ENCODE measurements around the gene TNFRSF13B.

Gene TNFRSF13B

DNA sequence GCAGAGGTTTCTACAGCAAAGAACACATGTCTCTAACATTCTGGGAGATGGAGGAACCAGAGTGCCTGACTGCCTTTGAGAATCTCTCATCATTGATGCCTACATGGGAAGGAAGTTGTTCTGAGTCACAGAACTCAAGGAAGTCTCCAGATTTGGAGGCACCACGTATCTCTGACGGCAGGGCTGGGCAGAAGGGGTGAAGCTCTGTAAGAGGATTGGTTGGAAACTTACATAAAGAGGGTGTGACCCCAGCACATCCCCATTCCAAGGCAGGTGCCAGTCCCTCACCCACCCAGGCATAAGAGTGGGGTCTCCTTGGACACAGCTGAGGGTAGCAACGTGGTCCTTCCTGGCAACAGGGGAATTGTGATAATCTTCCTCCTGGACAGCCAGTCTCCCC, 17.4 kb downstream of the TNFRSF13B start:
- no peak for DNase-seq (ENCODE audit: low read depth)
- TF ChIP-seq, protein P1, sequence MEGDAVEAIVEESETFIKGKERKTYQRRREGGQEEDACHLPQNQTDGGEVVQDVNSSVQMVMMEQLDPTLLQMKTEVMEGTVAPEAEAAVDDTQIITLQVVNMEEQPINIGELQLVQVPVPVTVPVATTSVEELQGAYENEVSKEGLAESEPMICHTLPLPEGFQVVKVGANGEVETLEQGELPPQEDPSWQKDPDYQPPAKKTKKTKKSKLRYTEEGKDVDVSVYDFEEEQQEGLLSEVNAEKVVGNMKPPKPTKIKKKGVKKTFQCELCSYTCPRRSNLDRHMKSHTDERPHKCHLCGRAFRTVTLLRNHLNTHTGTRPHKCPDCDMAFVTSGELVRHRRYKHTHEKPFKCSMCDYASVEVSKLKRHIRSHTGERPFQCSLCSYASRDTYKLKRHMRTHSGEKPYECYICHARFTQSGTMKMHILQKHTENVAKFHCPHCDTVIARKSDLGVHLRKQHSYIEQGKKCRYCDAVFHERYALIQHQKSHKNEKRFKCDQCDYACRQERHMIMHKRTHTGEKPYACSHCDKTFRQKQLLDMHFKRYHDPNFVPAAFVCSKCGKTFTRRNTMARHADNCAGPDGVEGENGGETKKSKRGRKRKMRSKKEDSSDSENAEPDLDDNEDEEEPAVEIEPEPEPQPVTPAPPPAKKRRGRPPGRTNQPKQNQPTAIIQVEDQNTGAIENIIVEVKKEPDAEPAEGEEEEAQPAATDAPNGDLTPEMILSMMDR (IDR thresholded peaks at IDR 0.05; ENCODE audit: control insufficient read depth, insufficient read depth, low read depth, low read length, missing control alignments) = no peak

GRCh38 chr17:16953841-16954240, 18.1 kb downstream of the TNFRSF13B start:
- H3K4me3 ChIP-seq (ENCODE audit: control insufficient read depth, low read depth, low read length) = no peak overlapping the region
- DNase-seq (ENCODE audit: low read depth) = no peak
- TF ChIP-seq, protein P1 (IDR thresholded peaks at IDR 0.05; ENCODE audit: control insufficient read depth, insufficient read depth, low read depth, low read length, missing control alignments) = no peak

More for the DNA sequence above, 17.4 kb downstream of the TNFRSF13B start:
- no peak overlapping the region for H3K4me3 ChIP-seq (ENCODE audit: control insufficient read depth, low read depth, low read length)

GRCh38 chr17:16953347-16953746, 18.6 kb downstream of the TNFRSF13B start:
- DNase-seq (ENCODE audit: low read depth) = no peak
- TF ChIP-seq, protein P1 (IDR thresholded peaks at IDR 0.05; ENCODE audit: control insufficient read depth, insufficient read depth, low read depth, low read length, missing control alignments) = no peak
- H3K4me3 ChIP-seq (ENCODE audit: control insufficient read depth, low read depth, low read length) = no peak overlapping the region

- no peak for DNase-seq (ENCODE audit: low read depth)
- H3K4me3 ChIP-seq (ENCODE audit: control insufficient read depth, low read depth, low read length) = no peak overlapping the region
- TF ChIP-seq, protein P1 (IDR thresholded peaks at IDR 0.05; ENCODE audit: control insufficient read depth, insufficient read depth, low read depth, low read length, missing control alignments) = no peak
These were observed 19.5 kb downstream of the TNFRSF13B start for GRCh38 chr17:16952401-16952800.

GRCh38 chr17:16950488-16950887, 21.4 kb downstream of the TNFRSF13B start:
- H3K4me3 ChIP-seq (ENCODE audit: control insufficient read depth, low read depth, low read length) = no peak overlapping the region
- no peak for DNase-seq (ENCODE audit: low read depth)
- TF ChIP-seq, protein P1 (IDR thresholded peaks at IDR 0.05; ENCODE audit: control insufficient read depth, insufficient read depth, low read depth, low read length, missing control alignments) = no peak

DNA sequence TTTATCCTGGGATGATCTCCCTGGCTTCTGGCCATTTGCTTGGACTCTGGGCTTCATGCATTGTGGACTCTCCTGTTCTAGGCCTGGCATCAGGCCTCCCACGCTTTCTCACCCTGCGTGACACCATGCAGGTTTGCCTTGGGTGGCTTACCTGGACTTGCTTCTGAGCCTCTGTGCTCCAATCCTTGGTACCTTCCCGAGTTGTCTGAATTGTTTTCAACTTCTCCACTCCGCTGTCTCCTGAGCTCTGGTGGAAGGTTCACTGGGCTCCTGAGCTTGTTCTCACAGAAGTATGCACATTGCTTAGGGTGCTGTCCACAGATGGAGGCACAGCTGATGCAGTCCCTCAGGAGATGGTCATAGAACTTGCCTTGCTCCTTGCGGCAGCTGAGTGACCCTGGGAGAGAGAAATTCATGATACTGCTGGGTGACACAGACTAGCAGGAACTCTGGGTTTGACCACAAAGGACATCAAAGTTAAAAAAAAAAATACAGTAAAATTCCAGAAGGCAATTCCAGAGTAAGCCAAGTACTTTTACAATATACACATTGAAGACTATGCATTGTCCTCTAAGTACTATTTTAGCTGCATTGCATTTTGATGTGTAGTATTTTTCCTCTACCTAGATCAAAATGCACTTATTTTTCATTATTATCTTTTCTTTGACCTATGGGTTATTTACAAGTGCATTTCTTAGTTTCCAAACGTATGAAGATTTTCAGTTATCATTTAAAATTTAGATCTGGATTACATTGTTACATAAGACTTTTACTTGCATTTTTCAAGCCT, 23.1 kb downstream of the TNFRSF13B start:
- TF ChIP-seq, protein P1 (IDR thresholded peaks at IDR 0.05; ENCODE audit: control insufficient read depth, insufficient read depth, low read depth, low read length, missing control alignments) = no peak
- no peak overlapping the region for H3K4me3 ChIP-seq (ENCODE audit: control insufficient read depth, low read depth, low read length)
- DNase-seq (ENCODE audit: low read depth) = no peak

Measured in AG09309 (cell line).